PC-3 (cell line): ENCODE results near the gene MAD1L1. TPM values are rescaled to one million over a fixed set of nuclear protein-coding genes. Genes with fewer than 3 reads are reported as not detected.
"Not testable (repeated sequence)": the region's sequence is repeated elsewhere in the genome, so short reads cannot be mapped to it uniquely, and the experiment has no call there.

Source experiments
- ATAC-seq: fragments of 200-7000 bp; cut with Tn5 transposase; 2 replicates; pipeline ENCODE4 v1.9.1; 2020; ENCODE audit warnings: mild to moderate bottlenecking, moderate library complexity
- BruUV-seq: library from RNA; stranded (reverse); fragments of 400-500 nt; replicated peaks from 2 replicates; lab custom pipeline; 2021; lab: Mats Ljungman, UMichigan
- CTCF ChIA-PET: fragments of 300-600 bp; sonication (Branson Sonifier 250); formaldehyde crosslinking; loops from one replicate; lab custom pipeline; 2022; ENCODE audit warnings: antibody characterized with exemption; lab: Charles Lee
- POLR2A ChIA-PET: fragments of 300-600 bp; sonication (Branson Sonifier 250); formaldehyde crosslinking; loops from one replicate; lab custom pipeline; 2022; ENCODE audit warnings: antibody characterized with exemption; ENCODE audit not compliant: unreplicated experiment; lab: Charles Lee
- DNase-seq: peaks from one replicate; pipeline ENCODE4 v3.0.0-alpha.2; 2015
- H2AFZ ChIP-seq: fragments of 300-600 bp; sonication (generic); 2 replicates; pipeline ENCODE4 v1.6.0; 2016; ENCODE audit warnings: antibody characterized with exemption, low read length
- H3F3A ChIP-seq: fragments of 300-600 bp; sonication (generic); one replicate; pipeline ENCODE4 v1.6.0; 2017; ENCODE audit warnings: antibody characterized with exemption, low read length, control low read depth, mild to moderate bottlenecking; ENCODE audit not compliant: unreplicated experiment
- H3K27ac ChIP-seq: fragments of 300-600 bp; sonication (generic); 2 replicates; pipeline ENCODE4 v1.5.1; 2016; ENCODE audit warnings: mild to moderate bottlenecking, low read length
- H3K27me3 ChIP-seq: fragments of 300-600 bp; sonication (generic); 2 replicates; pipeline ENCODE4 v1.6.1; 2016; ENCODE audit warnings: low read length, mixed read lengths
- H3K36me3 ChIP-seq: fragments of 300-600 bp; sonication (generic); 2 replicates; pipeline ENCODE4 v1.6.1; 2016; ENCODE audit warnings: low read depth, mixed run types, low read length, mixed read lengths
- H3K4me1 ChIP-seq: fragments of 300-600 bp; sonication (generic); 2 replicates; pipeline ENCODE4 v1.5.1; 2016; ENCODE audit warnings: low read length; ENCODE audit not compliant: insufficient read depth
- H3K4me2 ChIP-seq: fragments of 300-600 bp; sonication (generic); 2 replicates; pipeline ENCODE4 v1.6.0; 2016; ENCODE audit warnings: low read length
- H3K4me3 ChIP-seq: fragments of 300-600 bp; sonication (generic); 2 replicates; pipeline ENCODE4 v1.5.1; 2016; ENCODE audit warnings: mild to moderate bottlenecking, low read length, mixed read lengths
- H3K79me2 ChIP-seq: fragments of 300-600 bp; sonication (generic); 2 replicates; pipeline ENCODE4 v1.6.1; 2017; ENCODE audit warnings: low read length, mixed read lengths
- H3K9ac ChIP-seq: fragments of 300-600 bp; sonication (generic); 2 replicates; pipeline ENCODE4 v1.6.0; 2016; ENCODE audit warnings: mild to moderate bottlenecking, low read length
- H3K9me2 ChIP-seq: fragments of 300-600 bp; sonication (generic); replicated peaks from 2 replicates; pipeline ENCODE4 v1.6.1; 2016; ENCODE audit warnings: mixed run types, low read length, mixed read lengths
- H3K9me3 ChIP-seq: fragments of 300-600 bp; sonication (generic); 2 replicates; pipeline ENCODE4 v1.6.1; 2016; ENCODE audit warnings: low read length, mixed read lengths
- H4K20me1 ChIP-seq: fragments of 300-600 bp; sonication (generic); 2 replicates; pipeline ENCODE4 v1.6.1; 2016; ENCODE audit warnings: low read length, mixed read lengths
- EZH2 ChIP-seq: fragments of 300-600 bp; sonication (generic); IDR thresholded peaks from one replicate; pipeline ENCODE4 v1.6.1; 2017; ENCODE audit warnings: antibody characterized with exemption, mild to moderate bottlenecking, low read length; ENCODE audit not compliant: unreplicated experiment
- EZH2phosphoT487 ChIP-seq: fragments of 300-600 bp; sonication (generic); IDR thresholded peaks from 2 replicates; pipeline ENCODE4 v1.6.1; 2018; ENCODE audit warnings: mild to moderate bottlenecking, antibody characterized with exemption, low read length, borderline replicate concordance
- intact Hi-C: fragments of 100-400 bp; cut with micrococcal nuclease; formaldehyde crosslinking; loops from 2 replicates; pipeline ENCODE4 v1.9.0; 2023
- total RNA-seq: library from RNA; depleted of rRNA; stranded (reverse); fragments of >200 nt; gene quantifications from 2 replicates; pipeline ENCODE4 v1.2.3, GENCODE V29; 2014
- TF ChIP-seq, protein P1 (sequence below): fragments of 300-600 bp; sonication (generic); conservative IDR thresholded peaks from 2 replicates; pipeline ENCODE4 v1.5.1; 2017; ENCODE audit warnings: antibody characterized with exemption, low read depth, mild to moderate bottlenecking, low read length

The MAD1L1 gene
- total RNA-seq, 1 experiment from 2014 or later = 88.4 TPM

DNA sequence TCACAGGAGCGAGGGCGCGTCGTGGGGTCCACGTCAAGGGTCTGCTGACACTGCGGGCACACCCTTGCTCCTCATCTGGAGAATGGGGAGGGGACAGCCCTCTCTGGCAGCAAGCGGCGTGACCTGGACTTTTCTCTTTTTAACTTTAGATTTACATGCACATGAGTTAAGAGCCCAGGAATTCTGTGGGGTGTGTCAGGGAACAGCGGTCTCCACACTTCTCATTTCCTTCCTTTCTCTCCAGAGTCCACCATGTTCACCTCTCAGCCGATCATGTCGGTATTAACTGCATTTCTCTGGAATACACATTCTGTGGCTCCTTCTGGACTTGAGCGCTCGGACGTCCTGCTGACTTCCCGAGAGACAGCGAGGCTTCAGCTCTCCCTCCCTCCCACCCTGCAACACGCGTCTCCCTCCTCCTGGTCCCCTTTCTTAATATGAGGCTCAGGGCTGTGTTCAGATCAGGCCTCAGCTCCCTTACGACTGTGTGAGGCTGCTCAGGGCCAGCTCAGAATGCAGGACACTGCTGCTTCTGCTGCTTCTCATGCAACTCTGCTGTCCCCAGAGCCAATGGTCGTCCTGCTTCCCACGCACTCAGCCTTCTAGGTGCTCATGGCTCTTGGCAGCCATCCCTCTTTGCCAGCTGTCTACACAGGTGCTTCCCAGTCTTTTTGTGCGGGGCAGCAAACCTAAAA is 301.3 kb downstream of the MAD1L1 start:
- Histone ChIP-seq H3K36me3 (no peaks in the 10 kb centered on the region), H2AFZ (no peak overlapping the region), H3K9me3 (no peaks in the 10 kb centered on the region), H3K27ac (no peak overlapping the region), H3K27me3 (no peaks in the 10 kb centered on the region), H4K20me1 (no peaks in the 10 kb centered on the region), H3K9me2 (no peaks in the 10 kb centered on the region), H3K4me3 (no peak overlapping the region), H3K4me1 (no peaks in the 10 kb centered on the region), H3K79me2 (no peaks in the 10 kb centered on the region), H3F3A (no peaks in the 10 kb centered on the region), H3K9ac (no peak overlapping the region), H3K4me2 (no peak overlapping the region)
- POLR2A ChIA-PET = no interaction called here
- TF ChIP-seq, protein P1, sequence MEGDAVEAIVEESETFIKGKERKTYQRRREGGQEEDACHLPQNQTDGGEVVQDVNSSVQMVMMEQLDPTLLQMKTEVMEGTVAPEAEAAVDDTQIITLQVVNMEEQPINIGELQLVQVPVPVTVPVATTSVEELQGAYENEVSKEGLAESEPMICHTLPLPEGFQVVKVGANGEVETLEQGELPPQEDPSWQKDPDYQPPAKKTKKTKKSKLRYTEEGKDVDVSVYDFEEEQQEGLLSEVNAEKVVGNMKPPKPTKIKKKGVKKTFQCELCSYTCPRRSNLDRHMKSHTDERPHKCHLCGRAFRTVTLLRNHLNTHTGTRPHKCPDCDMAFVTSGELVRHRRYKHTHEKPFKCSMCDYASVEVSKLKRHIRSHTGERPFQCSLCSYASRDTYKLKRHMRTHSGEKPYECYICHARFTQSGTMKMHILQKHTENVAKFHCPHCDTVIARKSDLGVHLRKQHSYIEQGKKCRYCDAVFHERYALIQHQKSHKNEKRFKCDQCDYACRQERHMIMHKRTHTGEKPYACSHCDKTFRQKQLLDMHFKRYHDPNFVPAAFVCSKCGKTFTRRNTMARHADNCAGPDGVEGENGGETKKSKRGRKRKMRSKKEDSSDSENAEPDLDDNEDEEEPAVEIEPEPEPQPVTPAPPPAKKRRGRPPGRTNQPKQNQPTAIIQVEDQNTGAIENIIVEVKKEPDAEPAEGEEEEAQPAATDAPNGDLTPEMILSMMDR = no peak
- TF ChIP-seq EZH2 (no peak), EZH2phosphoT487 (no peak)
- CTCF ChIA-PET = no interaction called here
- peak; percentile 48 for ATAC-seq
- peak; percentile 4 for DNase-seq
- intact Hi-C loops = no loop called here
- no TSS peak for BruUV-seq

DNA sequence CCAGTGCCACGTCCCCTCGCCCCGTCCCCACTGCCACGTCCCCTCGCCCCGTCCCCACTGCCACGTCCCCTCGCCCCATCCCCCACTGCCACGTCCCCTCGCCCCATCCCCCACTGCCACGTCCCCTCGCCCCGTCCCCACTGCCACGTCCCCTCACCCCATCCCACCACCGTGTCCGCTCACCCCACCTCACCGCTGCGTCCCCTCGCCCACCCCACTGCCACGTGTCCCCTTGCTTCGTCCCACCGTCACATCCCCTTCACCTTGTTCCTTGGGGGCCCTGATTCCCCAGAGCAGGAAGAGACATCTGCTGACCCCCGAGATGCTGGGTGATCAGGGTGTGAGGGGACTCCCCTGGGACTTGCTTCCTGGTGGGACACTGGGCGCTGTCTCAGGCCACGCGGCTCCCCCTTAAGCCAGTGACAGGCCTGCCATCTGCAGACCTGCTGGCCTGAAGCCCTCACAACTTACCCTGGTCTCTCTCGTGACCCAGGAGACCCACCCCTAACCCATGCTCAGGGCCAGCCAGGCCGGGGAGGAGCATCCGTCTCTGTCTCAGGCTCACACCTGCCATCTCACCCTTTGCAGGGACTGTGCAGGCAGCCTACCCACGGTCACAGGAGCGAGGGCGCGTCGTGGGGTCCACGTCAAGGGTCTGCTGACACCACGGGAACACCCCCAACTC is 302.2 kb downstream of the MAD1L1 start:
- H3K9me2 ChIP-seq = no peaks in the 10 kb centered on the region
- no peak overlapping the region for H3K27ac ChIP-seq
- intact Hi-C loops = no loop called here
- ATAC-seq = no peak
- H3K4me3 ChIP-seq = no peak overlapping the region
- H3K9ac ChIP-seq = no peak overlapping the region
- no peaks in the 10 kb centered on the region for H3F3A ChIP-seq
- TF ChIP-seq EZH2phosphoT487 = no peak
- TF ChIP-seq, protein P1 = no peak
- no peak for TF ChIP-seq EZH2
- ChIA-PET CTCF (no interaction called here), POLR2A (no interaction called here)
- no peaks in the 10 kb centered on the region for H3K36me3 ChIP-seq
- no peaks in the 10 kb centered on the region for H3K4me1 ChIP-seq
- H3K9me3 ChIP-seq = no peaks in the 10 kb centered on the region
- H3K4me2 ChIP-seq = no peak overlapping the region
- H4K20me1 ChIP-seq = no peaks in the 10 kb centered on the region
- no peaks in the 10 kb centered on the region for H3K79me2 ChIP-seq
- BruUV-seq = no TSS peak
- DNase-seq = no peak
- H3K27me3 ChIP-seq = no peaks in the 10 kb centered on the region
- H2AFZ ChIP-seq = no peak overlapping the region

DNA sequence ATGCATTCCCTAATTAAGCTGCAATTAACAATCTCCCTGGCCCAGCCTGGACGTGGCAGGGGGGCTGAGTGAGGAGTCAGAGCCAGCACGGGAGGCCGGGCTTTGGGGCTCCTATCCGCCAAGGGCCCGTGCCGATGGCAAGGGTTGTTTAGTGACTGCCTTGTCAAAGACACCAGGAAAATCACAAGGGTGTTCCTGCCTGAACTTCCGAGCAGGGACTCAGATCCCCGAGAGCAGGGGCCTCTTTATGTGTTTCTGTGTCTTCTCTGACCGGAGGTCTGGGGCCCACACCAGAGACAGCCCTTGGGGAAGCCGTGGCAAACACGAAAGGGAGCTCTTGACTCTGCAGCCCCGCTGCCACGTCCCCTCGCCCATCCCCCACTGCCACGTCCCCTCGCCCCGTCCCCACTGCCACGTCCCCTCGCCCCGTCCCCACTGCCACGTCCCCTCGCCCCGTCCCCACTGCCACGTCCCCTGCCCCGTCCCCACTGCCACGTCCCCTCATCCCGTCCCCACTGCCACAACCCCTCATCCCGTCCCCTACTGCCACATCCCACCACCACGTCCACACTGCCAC is 303.3 kb downstream of the MAD1L1 start:
- ATAC-seq, H3K27ac ChIP-seq, H2AFZ ChIP-seq, H3F3A ChIP-seq, BruUV-seq, H4K20me1 ChIP-seq, H3K4me1 ChIP-seq, H3K9ac ChIP-seq, CTCF ChIA-PET, H3K9me2 ChIP-seq, H3K27me3 ChIP-seq, intact Hi-C loops, POLR2A ChIA-PET, H3K79me2 ChIP-seq, DNase-seq, H3K4me2 ChIP-seq, H3K9me3 ChIP-seq, H3K36me3 ChIP-seq, H3K4me3 ChIP-seq: not testable (repeated sequence)
